ENCODE measurements around the gene RDH16.
"Not testable (repeated sequence)": the region's sequence is repeated elsewhere in the genome, so short reads cannot be mapped to it uniquely, and the experiment has no call there.

Gene RDH16

DNA sequence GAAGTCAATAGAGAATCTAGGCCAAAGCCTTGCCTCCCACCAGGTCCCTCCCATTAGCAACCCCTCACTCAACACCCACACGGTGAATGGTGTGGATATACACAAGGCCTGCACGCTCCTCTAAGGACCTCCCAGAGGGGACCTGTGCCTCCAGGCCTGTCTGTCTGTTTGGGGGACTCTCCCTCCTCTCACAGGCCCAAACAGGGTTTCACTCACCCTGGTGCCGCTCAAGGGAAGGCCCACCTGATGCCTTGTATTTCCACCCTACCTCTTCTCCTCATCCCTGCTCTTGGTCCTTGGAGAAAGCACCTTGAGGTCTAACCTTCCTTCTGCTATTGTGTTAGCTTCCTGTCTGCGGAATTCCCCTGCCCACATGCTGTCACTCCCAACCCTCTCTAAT, 27.6 kb downstream of the RDH16 start:
- peaks cover 22% of the 10 kb centered on the region for H3K4me1 Mint-ChIP-seq
- TF ChIP-seq, protein P1, sequence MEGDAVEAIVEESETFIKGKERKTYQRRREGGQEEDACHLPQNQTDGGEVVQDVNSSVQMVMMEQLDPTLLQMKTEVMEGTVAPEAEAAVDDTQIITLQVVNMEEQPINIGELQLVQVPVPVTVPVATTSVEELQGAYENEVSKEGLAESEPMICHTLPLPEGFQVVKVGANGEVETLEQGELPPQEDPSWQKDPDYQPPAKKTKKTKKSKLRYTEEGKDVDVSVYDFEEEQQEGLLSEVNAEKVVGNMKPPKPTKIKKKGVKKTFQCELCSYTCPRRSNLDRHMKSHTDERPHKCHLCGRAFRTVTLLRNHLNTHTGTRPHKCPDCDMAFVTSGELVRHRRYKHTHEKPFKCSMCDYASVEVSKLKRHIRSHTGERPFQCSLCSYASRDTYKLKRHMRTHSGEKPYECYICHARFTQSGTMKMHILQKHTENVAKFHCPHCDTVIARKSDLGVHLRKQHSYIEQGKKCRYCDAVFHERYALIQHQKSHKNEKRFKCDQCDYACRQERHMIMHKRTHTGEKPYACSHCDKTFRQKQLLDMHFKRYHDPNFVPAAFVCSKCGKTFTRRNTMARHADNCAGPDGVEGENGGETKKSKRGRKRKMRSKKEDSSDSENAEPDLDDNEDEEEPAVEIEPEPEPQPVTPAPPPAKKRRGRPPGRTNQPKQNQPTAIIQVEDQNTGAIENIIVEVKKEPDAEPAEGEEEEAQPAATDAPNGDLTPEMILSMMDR (IDR thresholded peaks at IDR 0.05; ENCODE audit: unreplicated experiment in 3 of 3): no peak
- no peaks in the 10 kb centered on the region for H3K9me3 Mint-ChIP-seq
- no peak overlapping the region for H3K4me3 Mint-ChIP-seq
- H3K36me3 Mint-ChIP-seq (ENCODE audit: low read depth): no peaks in the 10 kb centered on the region
- no peaks in the 10 kb centered on the region for H3K27me3 Mint-ChIP-seq (ENCODE audit: low read depth)
- H3K27ac Mint-ChIP-seq: no peak overlapping the region

DNA sequence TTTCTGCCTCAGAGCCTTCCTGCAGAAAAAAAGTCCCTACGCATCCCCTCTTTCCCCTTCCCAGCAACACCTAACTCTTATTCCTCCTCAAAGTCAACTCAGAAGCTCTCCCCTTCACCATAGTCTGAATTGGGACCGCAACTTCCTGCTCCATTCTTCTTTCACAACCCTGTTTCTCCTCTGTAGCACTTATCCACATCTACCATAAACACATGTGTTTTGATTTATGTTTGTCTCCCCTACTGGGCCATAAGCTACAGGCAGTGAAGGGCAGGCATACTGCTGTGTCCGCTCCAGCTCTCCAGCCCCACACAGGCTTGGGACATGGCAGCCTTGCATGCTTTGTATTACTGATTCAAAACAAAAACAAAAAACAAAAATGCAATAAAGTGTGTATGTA, 29.1 kb downstream of the RDH16 start:
- Mint-ChIP-seq H3K27me3 (ENCODE audit: low read depth) (no peaks in the 10 kb centered on the region), H3K27ac (peak overlapping the region; percentile 4 to 21 (median 5)), H3K36me3 (ENCODE audit: low read depth) (no peaks in the 10 kb centered on the region), H3K4me1 (peaks cover 22% of the 10 kb centered on the region), H3K9me3 (no peaks in the 10 kb centered on the region), H3K4me3 (no peak overlapping the region)
- TF ChIP-seq, protein P1 (IDR thresholded peaks at IDR 0.05; ENCODE audit: unreplicated experiment in 3 of 3): no peak

DNA sequence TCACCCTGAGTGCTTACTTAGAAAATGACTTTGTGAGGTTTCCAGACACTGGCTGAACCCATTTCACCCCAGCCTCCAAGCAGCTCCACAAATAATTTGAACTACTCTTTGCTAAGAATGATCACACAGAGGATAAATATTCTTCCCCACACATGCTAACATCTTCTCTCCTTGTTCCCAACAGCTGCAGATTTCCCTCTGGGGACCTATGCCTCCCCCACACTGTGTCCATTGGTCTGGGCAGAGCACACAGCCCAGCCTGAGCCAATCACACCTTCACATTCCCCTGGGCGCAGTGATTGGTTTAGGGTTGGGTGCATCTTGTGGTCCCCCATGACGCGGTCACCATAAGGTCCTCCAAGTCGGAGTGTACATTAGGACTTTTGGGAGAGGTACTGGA, 30.1 kb downstream of the RDH16 start:
- H3K36me3 Mint-ChIP-seq (ENCODE audit: low read depth): no peaks in the 10 kb centered on the region
- TF ChIP-seq, protein P1 (IDR thresholded peaks at IDR 0.05; ENCODE audit: unreplicated experiment in 3 of 3): no peak
- peaks cover 15% of the 10 kb centered on the region for H3K4me1 Mint-ChIP-seq
- H3K4me3 Mint-ChIP-seq: no peak overlapping the region
- H3K27ac Mint-ChIP-seq: no peak overlapping the region
- H3K9me3 Mint-ChIP-seq: no peaks in the 10 kb centered on the region
- no peaks in the 10 kb centered on the region for H3K27me3 Mint-ChIP-seq (ENCODE audit: low read depth)

DNA sequence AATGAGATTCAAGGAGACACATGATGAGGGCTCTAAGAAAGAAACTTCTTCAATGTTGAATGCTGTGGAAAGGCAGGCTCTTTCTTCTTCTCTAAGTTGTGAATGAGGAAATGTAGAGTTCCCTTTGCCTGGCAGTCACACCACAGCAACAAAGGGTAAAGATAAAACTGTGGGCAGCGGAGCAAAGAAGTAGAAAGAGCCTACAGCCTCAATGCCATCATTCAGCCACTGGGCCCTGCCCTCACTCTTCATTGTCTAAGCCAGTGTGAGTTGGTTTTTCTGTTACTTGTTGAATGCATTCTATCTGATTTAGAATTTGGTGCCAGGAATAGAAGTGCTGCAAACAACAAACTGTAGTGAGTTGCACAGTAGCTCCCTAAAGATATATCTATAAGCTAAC, 35.4 kb downstream of the RDH16 start:
- Mint-ChIP-seq H3K9me3 (peaks cover 8% of the 10 kb centered on the region), H3K27ac (no peak overlapping the region), H3K4me3 (no peak overlapping the region), H3K36me3 (ENCODE audit: low read depth) (no peaks in the 10 kb centered on the region), H3K4me1 (no peaks in the 10 kb centered on the region), H3K27me3 (ENCODE audit: low read depth) (peaks cover 4% of the 10 kb centered on the region)
- TF ChIP-seq, protein P1 (IDR thresholded peaks at IDR 0.05; ENCODE audit: unreplicated experiment in 3 of 3): no peak

DNA sequence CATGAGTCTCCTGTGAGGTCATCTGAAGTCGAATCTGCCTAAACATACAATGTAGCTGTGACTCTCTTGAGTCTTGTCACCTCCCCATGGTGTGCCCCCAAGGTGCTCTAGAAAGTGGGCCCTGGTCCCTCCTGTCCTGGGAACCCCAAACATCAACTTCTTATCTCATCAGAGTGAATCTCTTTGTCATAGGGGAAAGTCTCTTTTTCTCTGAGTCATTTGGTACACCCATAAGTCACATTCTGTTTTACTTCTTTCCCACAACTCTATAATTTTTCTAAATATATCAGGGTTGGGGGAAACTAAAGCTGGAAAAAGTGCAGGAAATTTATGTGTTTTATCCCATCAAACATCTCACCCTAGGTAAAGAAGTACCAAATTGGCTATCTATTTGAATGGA, 36.1 kb downstream of the RDH16 start:
- no peak overlapping the region for H3K4me3 Mint-ChIP-seq
- H3K27ac Mint-ChIP-seq: no peak overlapping the region
- TF ChIP-seq, protein P1 (IDR thresholded peaks at IDR 0.05; ENCODE audit: unreplicated experiment in 3 of 3): no peak
- peaks cover 8% of the 10 kb centered on the region for H3K9me3 Mint-ChIP-seq
- H3K36me3 Mint-ChIP-seq (ENCODE audit: low read depth): no peaks in the 10 kb centered on the region
- H3K4me1 Mint-ChIP-seq: no peaks in the 10 kb centered on the region
- peaks cover 4% of the 10 kb centered on the region for H3K27me3 Mint-ChIP-seq (ENCODE audit: low read depth)

DNA sequence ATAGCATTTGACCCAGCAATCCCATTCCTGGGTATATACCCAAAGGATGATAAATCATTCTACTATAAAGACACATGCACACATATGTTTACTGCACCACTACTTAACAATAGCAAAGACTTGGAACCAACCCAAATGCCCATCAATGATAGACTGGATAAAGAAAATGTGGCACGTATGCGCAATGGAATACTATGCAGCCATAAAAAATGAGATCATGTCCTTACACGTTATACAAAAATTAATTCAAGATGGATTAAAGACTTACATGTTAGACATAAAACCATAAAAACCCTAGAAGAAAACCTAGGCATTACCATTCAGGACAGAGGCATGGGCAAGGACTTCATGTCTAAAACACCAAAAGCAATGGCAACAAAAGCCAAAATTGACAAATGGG, 39.3 kb downstream of the RDH16 start:
- H3K9me3 Mint-ChIP-seq; H3K36me3 Mint-ChIP-seq (ENCODE audit: low read depth); H3K4me3 Mint-ChIP-seq; H3K27me3 Mint-ChIP-seq (ENCODE audit: low read depth); H3K27ac Mint-ChIP-seq; H3K4me1 Mint-ChIP-seq: not testable (repeated sequence)

DNA sequence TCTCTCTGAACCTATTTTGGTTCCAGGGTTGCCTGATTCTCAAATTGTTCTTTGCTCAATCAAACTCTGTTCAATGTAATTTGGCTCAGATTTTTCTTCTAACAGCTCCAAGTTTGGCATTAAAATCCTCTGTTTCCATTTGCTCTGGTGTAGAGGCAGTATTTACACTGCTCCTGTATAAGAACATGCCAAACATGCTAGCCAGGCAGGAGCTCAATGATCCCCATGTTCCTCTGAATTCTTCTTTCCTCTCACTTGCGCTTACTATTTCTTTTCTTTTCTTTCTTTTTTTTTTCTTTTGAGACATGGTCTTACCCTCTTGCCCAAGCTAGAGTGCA, 40.4 kb downstream of the RDH16 start:
- no peaks in the 10 kb centered on the region for H3K36me3 Mint-ChIP-seq (ENCODE audit: low read depth)
- no peak overlapping the region for H3K4me3 Mint-ChIP-seq
- no peaks in the 10 kb centered on the region for H3K4me1 Mint-ChIP-seq
- peaks cover 9% of the 10 kb centered on the region for H3K9me3 Mint-ChIP-seq
- H3K27ac Mint-ChIP-seq: no peak overlapping the region
- TF ChIP-seq, protein P1 (IDR thresholded peaks at IDR 0.05; ENCODE audit: unreplicated experiment in 3 of 3): no peak
- H3K27me3 Mint-ChIP-seq (ENCODE audit: low read depth): peaks cover 4% of the 10 kb centered on the region
